ENCODE results near the gene GNAS-AS1.

- no peak for TF ChIP-seq TEAD4 (IDR thresholded peaks at IDR 0.05)
- no peak for TF ChIP-seq CEBPB (IDR thresholded peaks at IDR 0.05)
- TF ChIP-seq REST (IDR thresholded peaks at IDR 0.05; ENCODE audit: low read depth): no peak
- no peak for TF ChIP-seq RAD21 (IDR thresholded peaks at IDR 0.05; ENCODE audit: low read depth)
- TF ChIP-seq MAX (IDR thresholded peaks at IDR 0.05): no peak
- TF ChIP-seq CREB1 (IDR thresholded peaks at IDR 0.05; ENCODE audit: low read depth): no peak
- TF ChIP-seq NFIC (IDR thresholded peaks at IDR 0.05): no peak
- TF ChIP-seq TAF1 (IDR thresholded peaks at IDR 0.05; ENCODE audit: low read depth): no peak
- no peak for TF ChIP-seq ZBTB7A (IDR thresholded peaks at IDR 0.05; ENCODE audit: low read depth)
- TF ChIP-seq USF1 (IDR thresholded peaks at IDR 0.05): no peak
- TF ChIP-seq FOXM1 (IDR thresholded peaks at IDR 0.05; ENCODE audit: borderline replicate concordance, low read depth): no peak
- TF ChIP-seq YY1 (IDR thresholded peaks at IDR 0.05; ENCODE audit: low read depth): no peak
- no peak for TF ChIP-seq EP300 (IDR thresholded peaks at IDR 0.05; ENCODE audit: borderline replicate concordance)
- TF ChIP-seq EGR1 (IDR thresholded peaks at IDR 0.05): no peak
Observed at GRCh38 chr20:58889798-58890517, 39.3 kb upstream of the GNAS-AS1 start.
